Measurements from ENCODE around the gene RPP25.
A peak's percentile ranks its signal among the peaks of the same experiment; 100 is the strongest.
"Not testable (repeated sequence)": the region's sequence is repeated elsewhere in the genome, so short reads cannot be mapped to it uniquely, and the experiment has no call there.

RPP25 gene

DNA sequence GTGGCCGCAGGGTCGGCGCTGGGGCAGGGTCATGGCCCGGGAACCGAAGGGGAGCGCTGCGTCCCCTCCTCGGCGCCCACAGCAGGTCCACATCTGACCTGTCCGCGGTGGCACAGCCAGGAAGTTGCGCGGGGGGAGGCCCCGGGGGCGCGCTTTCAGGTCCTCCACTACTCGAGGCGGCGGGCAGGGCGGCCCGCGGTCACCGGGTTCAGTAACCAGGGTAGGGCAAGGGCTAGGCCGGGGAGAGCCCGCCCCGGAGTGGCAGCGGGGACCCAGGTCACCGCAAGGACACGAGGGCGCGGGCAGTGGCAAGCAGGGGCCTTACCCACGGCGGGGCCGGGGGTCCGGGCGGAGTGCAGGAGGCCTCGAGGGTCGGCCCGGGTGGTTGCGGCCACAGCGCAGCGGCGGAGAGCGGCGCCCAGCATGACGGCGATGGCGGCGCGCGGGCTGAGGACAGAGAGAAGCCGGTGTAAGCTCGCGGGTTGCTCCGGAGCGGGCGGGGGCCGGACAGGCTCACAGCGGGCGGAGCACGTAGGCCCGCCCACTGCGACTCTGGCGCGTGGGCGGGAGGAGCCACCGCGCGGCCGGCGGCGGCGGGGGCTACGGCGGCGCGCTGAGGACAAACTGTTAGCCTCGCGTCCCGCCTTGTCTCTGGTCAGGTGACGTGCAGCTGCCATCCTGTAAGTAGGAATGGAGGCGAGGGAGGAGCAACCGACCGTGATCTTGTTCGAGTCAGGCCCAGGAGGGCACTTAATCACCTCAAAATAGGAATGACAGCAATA, 18.8 kb downstream of the RPP25 start, which contains the start of gene COX5A:
Gene COX5A, minus strand, starts transcription at position 484 of the 782 bp plus-strand sequence. Its CDS starts 59 bp downstream, at position 425.
- DNase-seq (ENCODE audit: insufficient read length, low spot score) (peak; percentile 80), FAIRE-seq (peak; percentile 98)
- TF ChIP-seq POU2F2 (IDR thresholded peaks at IDR 0.05; ENCODE audit: low read depth, low read length) (no peak), SPI1 (IDR thresholded peaks at IDR 0.05; ENCODE audit: low read depth, low read length) (no peak), PAX5 (IDR thresholded peaks at IDR 0.05; ENCODE audit: insufficient read depth, low read length, severe bottlenecking) (peak; percentile 80), TAF1 (IDR thresholded peaks at IDR 0.05; ENCODE audit: low read depth, low read length) (no peak), POLR2AphosphoS5 (IDR thresholded peaks at IDR 0.05; ENCODE audit: low read depth, low read length) (peak; percentile 69), POLR2A (IDR thresholded peaks at IDR 0.05; ENCODE audit: low read depth, low read length) (peak; percentile 78)

DNA sequence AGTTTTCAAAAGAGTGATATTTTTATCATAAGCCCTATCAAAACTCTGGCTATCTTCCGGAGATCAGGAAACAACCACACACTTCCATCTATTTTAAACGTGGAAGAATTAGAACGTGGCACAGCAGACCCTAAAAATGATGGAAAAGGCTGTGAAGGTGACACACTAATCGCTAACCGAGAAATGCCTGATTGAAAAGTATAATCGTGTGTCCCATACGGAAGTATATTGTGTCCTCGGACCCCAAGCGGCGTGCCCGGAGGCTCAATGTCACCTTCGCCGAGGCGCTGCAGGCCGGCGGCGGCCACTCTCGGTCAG, 19.3 kb downstream of the RPP25 start:
- DNase-seq (ENCODE audit: insufficient read length, low spot score) (no peak), FAIRE-seq (no peak)
- TF ChIP-seq PAX5 (IDR thresholded peaks at IDR 0.05; ENCODE audit: insufficient read depth, low read length, severe bottlenecking) (no peak), SPI1 (IDR thresholded peaks at IDR 0.05; ENCODE audit: low read depth, low read length) (no peak), POLR2A (IDR thresholded peaks at IDR 0.05; ENCODE audit: low read depth, low read length) (no peak), TAF1 (IDR thresholded peaks at IDR 0.05; ENCODE audit: low read depth, low read length) (no peak), POU2F2 (IDR thresholded peaks at IDR 0.05; ENCODE audit: low read depth, low read length) (no peak), POLR2AphosphoS5 (IDR thresholded peaks at IDR 0.05; ENCODE audit: low read depth, low read length) (no peak)

DNA sequence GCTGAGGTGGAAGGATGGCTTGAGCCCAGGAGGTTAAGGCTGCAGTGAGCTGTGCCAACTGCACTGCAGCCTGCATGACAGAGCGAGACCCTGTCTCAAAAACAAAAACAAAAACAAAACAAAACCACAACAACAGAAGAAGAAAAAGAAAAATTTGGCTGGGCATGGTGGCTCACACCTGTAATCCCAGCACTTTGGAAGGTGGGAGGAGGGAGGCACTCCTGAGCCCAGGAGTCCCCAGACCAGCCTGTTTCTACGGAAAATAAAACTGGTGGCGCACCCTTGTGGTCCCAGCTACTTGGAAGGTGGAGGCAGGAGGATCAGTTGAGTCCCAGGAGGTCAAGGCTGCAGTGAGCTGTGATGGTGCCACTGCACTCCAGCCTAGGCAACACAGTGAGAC, 21.4 kb downstream of the RPP25 start:
- not testable (repeated sequence) for DNase-seq (ENCODE audit: insufficient read length, low spot score); FAIRE-seq

DNA sequence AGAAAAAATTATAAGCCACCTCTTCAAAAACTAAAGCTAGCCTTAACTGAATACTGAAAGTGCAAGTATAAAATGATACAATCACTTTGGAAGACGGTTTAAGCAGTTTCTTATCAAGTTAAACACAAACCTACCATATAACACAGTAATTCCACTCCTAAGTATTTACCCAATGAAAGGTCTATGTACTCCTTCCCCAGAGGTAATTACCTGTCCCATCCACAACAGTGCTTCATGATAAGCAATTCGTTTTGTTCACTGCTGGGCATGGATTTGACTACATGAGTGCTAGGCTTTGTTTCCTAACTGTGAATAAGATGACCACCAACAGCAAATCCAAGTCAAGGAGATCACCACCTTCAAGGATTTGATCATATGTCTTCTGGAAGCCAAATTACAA, 23.0 kb downstream of the RPP25 start:
- no peak for TF ChIP-seq SPI1 (IDR thresholded peaks at IDR 0.05; ENCODE audit: low read depth, low read length)
- TF ChIP-seq POLR2AphosphoS5 (IDR thresholded peaks at IDR 0.05; ENCODE audit: low read depth, low read length): no peak
- TF ChIP-seq POLR2A (IDR thresholded peaks at IDR 0.05; ENCODE audit: low read depth, low read length): no peak
- TF ChIP-seq POU2F2 (IDR thresholded peaks at IDR 0.05; ENCODE audit: low read depth, low read length): no peak
- no peak for TF ChIP-seq TAF1 (IDR thresholded peaks at IDR 0.05; ENCODE audit: low read depth, low read length)
- TF ChIP-seq PAX5 (IDR thresholded peaks at IDR 0.05; ENCODE audit: insufficient read depth, low read length, severe bottlenecking): no peak
- FAIRE-seq: no peak
- no peak for DNase-seq (ENCODE audit: insufficient read length, low spot score)

DNA sequence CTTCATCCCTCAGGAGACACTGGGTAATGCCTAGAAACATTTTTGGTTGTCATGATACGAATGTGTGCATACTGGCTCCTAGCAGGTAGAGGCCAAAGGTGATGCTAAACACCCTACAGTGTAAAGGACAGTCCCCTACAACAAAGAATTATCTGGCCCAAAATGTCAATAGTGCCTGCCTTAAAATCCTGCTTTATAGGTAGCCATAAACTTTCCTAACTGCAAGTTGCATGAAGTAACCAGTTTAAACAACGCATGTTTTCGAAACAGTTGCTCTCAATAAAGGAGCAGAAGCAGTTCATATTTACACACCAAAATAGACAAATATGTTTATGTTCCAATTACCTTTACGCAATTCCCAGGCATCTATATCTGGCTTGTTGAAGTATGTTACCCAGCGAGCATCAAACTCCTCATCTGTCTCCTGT, 27.8 kb downstream of the RPP25 start:
- no peak for DNase-seq (ENCODE audit: insufficient read length, low spot score)
- no peak for FAIRE-seq
- no peak for TF ChIP-seq POU2F2 (IDR thresholded peaks at IDR 0.05; ENCODE audit: low read depth, low read length)
- no peak for TF ChIP-seq PAX5 (IDR thresholded peaks at IDR 0.05; ENCODE audit: insufficient read depth, low read length, severe bottlenecking)
- TF ChIP-seq POLR2A (IDR thresholded peaks at IDR 0.05; ENCODE audit: low read depth, low read length): no peak
- no peak for TF ChIP-seq POLR2AphosphoS5 (IDR thresholded peaks at IDR 0.05; ENCODE audit: low read depth, low read length)
- no peak for TF ChIP-seq TAF1 (IDR thresholded peaks at IDR 0.05; ENCODE audit: low read depth, low read length)
- no peak for TF ChIP-seq SPI1 (IDR thresholded peaks at IDR 0.05; ENCODE audit: low read depth, low read length)

DNA sequence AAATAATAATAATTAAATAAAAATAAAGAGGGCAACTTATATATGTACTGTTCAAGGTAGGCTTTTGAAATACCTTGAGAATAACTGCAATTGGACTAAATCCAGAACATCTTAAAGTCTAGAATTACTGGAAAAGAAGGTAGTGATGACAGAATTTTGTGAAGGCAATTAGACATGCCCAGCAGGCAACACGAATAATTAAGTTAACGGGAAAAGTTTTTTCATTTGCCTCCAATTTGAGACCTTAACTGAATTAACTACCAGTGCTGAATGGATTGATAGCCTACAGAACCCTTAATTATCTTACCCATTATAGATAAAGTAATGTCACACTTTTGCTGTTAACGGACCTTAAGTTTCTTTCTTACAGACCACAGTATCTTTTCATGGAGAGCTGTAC, 32.0 kb downstream of the RPP25 start:
- DNase-seq (ENCODE audit: insufficient read length, low spot score): no peak
- no peak for FAIRE-seq

DNA sequence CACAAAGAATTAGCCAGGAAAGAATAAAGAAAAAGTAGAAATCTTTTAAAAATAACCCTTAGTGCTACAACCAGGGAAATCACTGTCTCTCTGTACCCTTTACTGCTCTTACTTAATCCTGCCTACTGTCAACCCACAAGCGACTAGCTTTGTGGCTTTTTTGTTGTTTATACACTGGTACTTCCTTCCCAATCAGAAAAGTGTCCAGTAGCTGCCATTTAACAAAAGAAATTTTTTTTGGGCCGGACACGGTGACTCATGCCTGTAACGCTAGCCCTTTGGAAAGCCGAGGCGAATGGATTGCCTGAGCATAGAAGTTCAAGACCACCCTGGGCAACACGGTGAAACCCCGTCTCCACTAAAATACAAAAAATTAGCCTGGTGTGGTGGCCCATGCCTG, 36.1 kb downstream of the RPP25 start:
- no peak for TF ChIP-seq PAX5 (IDR thresholded peaks at IDR 0.05; ENCODE audit: insufficient read depth, low read length, severe bottlenecking)
- TF ChIP-seq TAF1 (IDR thresholded peaks at IDR 0.05; ENCODE audit: low read depth, low read length): no peak
- no peak for TF ChIP-seq POLR2AphosphoS5 (IDR thresholded peaks at IDR 0.05; ENCODE audit: low read depth, low read length)
- TF ChIP-seq SPI1 (IDR thresholded peaks at IDR 0.05; ENCODE audit: low read depth, low read length): no peak
- TF ChIP-seq POU2F2 (IDR thresholded peaks at IDR 0.05; ENCODE audit: low read depth, low read length): no peak
- no peak for TF ChIP-seq POLR2A (IDR thresholded peaks at IDR 0.05; ENCODE audit: low read depth, low read length)
- no peak for FAIRE-seq
- no peak for DNase-seq (ENCODE audit: insufficient read length, low spot score)

More for the DNA sequence above, 32.0 kb downstream of the RPP25 start:
- TF ChIP-seq POLR2A (IDR thresholded peaks at IDR 0.05; ENCODE audit: low read depth, low read length) (no peak), SPI1 (IDR thresholded peaks at IDR 0.05; ENCODE audit: low read depth, low read length) (no peak), PAX5 (IDR thresholded peaks at IDR 0.05; ENCODE audit: insufficient read depth, low read length, severe bottlenecking) (no peak), POU2F2 (IDR thresholded peaks at IDR 0.05; ENCODE audit: low read depth, low read length) (no peak), TAF1 (IDR thresholded peaks at IDR 0.05; ENCODE audit: low read depth, low read length) (no peak), POLR2AphosphoS5 (IDR thresholded peaks at IDR 0.05; ENCODE audit: low read depth, low read length) (no peak)

DNA sequence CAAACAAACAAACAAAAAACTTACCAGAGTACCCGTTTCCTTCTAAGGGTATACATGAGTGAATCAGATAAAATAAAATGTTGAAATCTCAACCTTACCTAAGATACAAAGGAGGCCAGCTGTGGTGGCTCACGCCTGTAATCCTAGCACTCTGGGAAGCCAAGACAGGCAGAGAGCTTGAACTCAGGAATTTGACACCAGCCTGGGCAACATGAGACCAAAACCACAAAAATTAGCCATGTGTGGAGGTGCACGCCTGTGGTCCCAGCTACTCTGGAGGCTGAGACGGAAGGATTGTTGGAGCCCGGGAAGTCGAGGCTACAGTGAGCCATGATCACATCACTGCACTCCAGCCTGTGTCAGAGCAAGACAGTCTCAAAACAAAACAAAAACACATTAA, 38.9 kb downstream of the RPP25 start:
- no peak for FAIRE-seq
- DNase-seq (ENCODE audit: insufficient read length, low spot score): no peak
- TF ChIP-seq POU2F2 (IDR thresholded peaks at IDR 0.05; ENCODE audit: low read depth, low read length) (no peak), POLR2A (IDR thresholded peaks at IDR 0.05; ENCODE audit: low read depth, low read length) (no peak), PAX5 (IDR thresholded peaks at IDR 0.05; ENCODE audit: insufficient read depth, low read length, severe bottlenecking) (no peak), TAF1 (IDR thresholded peaks at IDR 0.05; ENCODE audit: low read depth, low read length) (no peak), POLR2AphosphoS5 (IDR thresholded peaks at IDR 0.05; ENCODE audit: low read depth, low read length) (no peak), SPI1 (IDR thresholded peaks at IDR 0.05; ENCODE audit: low read depth, low read length) (no peak)

DNA sequence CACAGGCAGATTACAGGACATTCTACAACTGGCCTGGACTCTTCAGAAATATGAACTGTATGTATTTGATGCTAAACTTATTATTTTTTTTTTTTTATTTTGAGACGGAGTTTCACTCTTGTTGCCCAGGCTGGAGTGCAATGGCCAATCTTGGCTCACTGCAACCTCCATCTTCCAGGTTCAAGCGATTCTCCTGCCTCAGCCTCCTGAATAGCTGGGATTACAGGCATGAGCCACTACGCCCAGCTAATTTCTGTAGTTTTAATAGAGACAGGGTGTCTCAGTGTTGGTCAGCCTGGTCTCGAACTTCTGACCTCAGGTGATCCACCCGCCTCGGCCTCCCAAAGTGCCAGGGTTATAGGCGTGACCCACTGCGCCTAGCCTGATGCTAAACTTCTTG, 42.8 kb downstream of the RPP25 start:
- not testable (repeated sequence) for DNase-seq (ENCODE audit: insufficient read length, low spot score); FAIRE-seq

DNA sequence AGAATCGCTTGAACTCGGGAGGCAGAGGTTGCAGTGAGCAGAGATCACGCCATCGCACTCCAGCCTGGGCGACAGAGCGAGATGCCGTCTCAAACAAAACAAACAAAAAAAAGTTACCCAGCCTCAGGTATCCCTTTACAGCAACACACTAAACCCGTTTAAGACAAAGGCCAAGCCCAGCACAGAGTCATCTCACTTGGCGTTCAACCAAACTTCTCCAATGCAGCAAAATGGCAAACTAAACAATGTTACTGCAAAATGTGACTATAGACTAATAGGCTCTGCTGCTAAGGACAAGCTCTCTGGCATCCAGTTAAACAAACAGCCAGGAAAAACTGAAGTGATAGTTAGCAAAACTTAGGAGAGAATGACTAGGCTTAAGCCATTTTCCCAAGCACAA, 43.5 kb downstream of the RPP25 start:
- no peak for FAIRE-seq
- DNase-seq (ENCODE audit: insufficient read length, low spot score): no peak

More for the DNA sequence above, 43.5 kb downstream of the RPP25 start:
- TF ChIP-seq POLR2A (IDR thresholded peaks at IDR 0.05; ENCODE audit: low read depth, low read length) (no peak), SPI1 (IDR thresholded peaks at IDR 0.05; ENCODE audit: low read depth, low read length) (no peak), POLR2AphosphoS5 (IDR thresholded peaks at IDR 0.05; ENCODE audit: low read depth, low read length) (no peak), POU2F2 (IDR thresholded peaks at IDR 0.05; ENCODE audit: low read depth, low read length) (no peak), PAX5 (IDR thresholded peaks at IDR 0.05; ENCODE audit: insufficient read depth, low read length, severe bottlenecking) (no peak), TAF1 (IDR thresholded peaks at IDR 0.05; ENCODE audit: low read depth, low read length) (no peak)
